Type B pancreatic cell (in vitro differentiated cells): Measurements from ENCODE around the gene TPO. TPM values are rescaled to one million over a fixed set of nuclear protein-coding genes. Genes with fewer than 3 reads are reported as not detected.
"Not testable (repeated sequence)": the region's sequence is repeated elsewhere in the genome, so short reads cannot be mapped to it uniquely, and the experiment has no call there.

ENCODE experiments used
- DNase-seq: peaks from one replicate; pipeline ENCODE4 v3.0.0; 2021; ENCODE audit warnings: mixed read lengths; ENCODE audit not compliant: unreplicated experiment; ENCODE audit errors: extremely low spot score
- H3K27ac Mint-ChIP-seq: 2 replicates; pipeline ENCODE4 v1.8.0; 2021; ENCODE audit warnings: mild to moderate bottlenecking, mixed read lengths
- H3K27me3 Mint-ChIP-seq: 2 replicates; pipeline ENCODE4 v1.8.0; 2021; ENCODE audit warnings: mixed read lengths
- H3K36me3 Mint-ChIP-seq: 2 replicates; pipeline ENCODE4 v1.8.0; 2021; ENCODE audit warnings: mixed read lengths
- H3K4me1 Mint-ChIP-seq: one replicate; pipeline ENCODE4 v1.8.0; 2021; ENCODE audit warnings: mixed read lengths; ENCODE audit not compliant: unreplicated experiment
- H3K4me3 Mint-ChIP-seq: 2 replicates; pipeline ENCODE4 v1.8.0; 2021; ENCODE audit warnings: mild to moderate bottlenecking, mixed read lengths
- H3K9me3 Mint-ChIP-seq: 2 replicates; pipeline ENCODE4 v1.8.0; 2021; ENCODE audit warnings: mixed read lengths
- CTCF ChIP-seq: fragments of 200-600 bp; sonication (generic); conservative IDR thresholded peaks from 2 replicates; pipeline ENCODE4 v1.5.0; 2021; ENCODE audit warnings: antibody characterized with exemption, mild to moderate bottlenecking
- total RNA-seq: library from RNA; stranded (reverse); gene quantifications from 2 replicates; pipeline ENCODE4 v1.2.1, GENCODE V29; 2021; ENCODE audit warnings: low replicate concordance

Gene TPO
- total RNA-seq, 1 donor from 2014 or later: not detected

- H3K4me1 Mint-ChIP-seq: no peaks in the 10 kb centered on the region
- H3K36me3 Mint-ChIP-seq: no peaks in the 10 kb centered on the region
- DNase-seq: no peak
- H3K27ac Mint-ChIP-seq: no peak overlapping the region
- no peak for TF ChIP-seq CTCF
- H3K9me3 Mint-ChIP-seq: no peaks in the 10 kb centered on the region
- peaks cover 8% of the 10 kb centered on the region for H3K27me3 Mint-ChIP-seq
- H3K4me3 Mint-ChIP-seq: no peak overlapping the region
These were observed 34.7 kb upstream of the TPO start for GRCh38 chr2:1378456-1379150.

GRCh38 chr2:1381644-1382043, 31.6 kb upstream of the TPO start:
- no peaks in the 10 kb centered on the region for H3K4me1 Mint-ChIP-seq
- no peaks in the 10 kb centered on the region for H3K9me3 Mint-ChIP-seq
- H3K36me3 Mint-ChIP-seq: no peaks in the 10 kb centered on the region
- no peak for TF ChIP-seq CTCF
- no peak overlapping the region for H3K4me3 Mint-ChIP-seq
- H3K27me3 Mint-ChIP-seq: peaks cover 13% of the 10 kb centered on the region
- no peak overlapping the region for H3K27ac Mint-ChIP-seq
- no peak for DNase-seq

- H3K9me3 Mint-ChIP-seq, H3K27me3 Mint-ChIP-seq, H3K27ac Mint-ChIP-seq, DNase-seq, H3K36me3 Mint-ChIP-seq, H3K4me1 Mint-ChIP-seq: not testable (repeated sequence)
- H3K4me3 Mint-ChIP-seq: peak overlapping the region; percentile 67
These were observed 25.1 kb upstream of the TPO start for GRCh38 chr2:1387954-1388725.

- H3K36me3 Mint-ChIP-seq, DNase-seq, H3K27me3 Mint-ChIP-seq, H3K4me3 Mint-ChIP-seq, H3K9me3 Mint-ChIP-seq, H3K4me1 Mint-ChIP-seq, H3K27ac Mint-ChIP-seq: not testable (repeated sequence)
These were observed 23.1 kb upstream of the TPO start for GRCh38 chr2:1390118-1390517.

- Mint-ChIP-seq H3K36me3 (no peaks in the 10 kb centered on the region), H3K9me3 (peaks cover 5% of the 10 kb centered on the region), H3K27me3 (peaks cover 3% of the 10 kb centered on the region), H3K4me3 (no peak overlapping the region), H3K4me1 (no peaks in the 10 kb centered on the region), H3K27ac (no peak overlapping the region)
- no peak for DNase-seq
- TF ChIP-seq CTCF: no peak
These were observed 19.9 kb upstream of the TPO start for GRCh38 chr2:1393321-1393720.

GRCh38 chr2:1394709-1395408, 18.4 kb upstream of the TPO start:
- peaks cover 5% of the 10 kb centered on the region for H3K9me3 Mint-ChIP-seq
- no peak for DNase-seq
- H3K4me3 Mint-ChIP-seq: no peak overlapping the region
- H3K4me1 Mint-ChIP-seq: no peaks in the 10 kb centered on the region
- H3K36me3 Mint-ChIP-seq: no peaks in the 10 kb centered on the region
- peaks cover 3% of the 10 kb centered on the region for H3K27me3 Mint-ChIP-seq
- TF ChIP-seq CTCF: no peak
- no peak overlapping the region for H3K27ac Mint-ChIP-seq
